Measurements from ENCODE around the gene PLPP1. TPM values are rescaled to one million over a fixed set of nuclear protein-coding genes. Genes with fewer than 3 reads are reported as not detected.

The PLPP1 gene
- total RNA-seq, 1 experiment from 2014 or later, result 20.2 TPM

DNA sequence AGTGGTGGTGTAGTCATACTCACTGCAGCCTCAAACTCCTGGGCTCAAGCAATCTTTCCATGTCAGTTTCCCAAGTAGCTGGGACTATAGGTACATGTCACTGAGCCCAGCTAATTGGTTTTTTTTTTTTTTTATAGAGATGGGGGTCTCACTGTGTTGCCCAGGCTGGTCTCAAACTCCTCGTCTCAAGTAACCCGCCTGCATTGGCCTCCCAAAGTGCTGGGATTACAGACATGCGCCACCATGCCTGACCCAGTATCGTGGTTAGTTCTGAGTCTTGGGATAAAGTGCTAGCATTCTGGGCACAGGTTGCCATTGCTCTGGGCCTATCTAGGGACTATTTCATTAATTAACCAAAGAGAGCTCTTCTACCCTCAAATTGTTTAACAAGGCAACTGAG lies 108.3 kb downstream of the PLPP1 start:
- Mint-ChIP-seq H3K36me3 (ENCODE audit: insufficient read depth, unreplicated experiment) (peaks cover 37% of the 10 kb centered on the region), H3K4me3 (ENCODE audit: low read depth, unreplicated experiment) (no peak overlapping the region), H3K9me3 (ENCODE audit: low read depth, unreplicated experiment) (no peaks in the 10 kb centered on the region), H3K4me1 (ENCODE audit: low read depth, unreplicated experiment) (no peaks in the 10 kb centered on the region), H3K27me3 (ENCODE audit: unreplicated experiment) (no peaks in the 10 kb centered on the region), H3K27ac (ENCODE audit: unreplicated experiment) (no peak overlapping the region)
- intact Hi-C loops (cut with micrococcal nuclease; ENCODE audit: unreplicated experiment), result no loop called here
- TF ChIP-seq, protein P1, sequence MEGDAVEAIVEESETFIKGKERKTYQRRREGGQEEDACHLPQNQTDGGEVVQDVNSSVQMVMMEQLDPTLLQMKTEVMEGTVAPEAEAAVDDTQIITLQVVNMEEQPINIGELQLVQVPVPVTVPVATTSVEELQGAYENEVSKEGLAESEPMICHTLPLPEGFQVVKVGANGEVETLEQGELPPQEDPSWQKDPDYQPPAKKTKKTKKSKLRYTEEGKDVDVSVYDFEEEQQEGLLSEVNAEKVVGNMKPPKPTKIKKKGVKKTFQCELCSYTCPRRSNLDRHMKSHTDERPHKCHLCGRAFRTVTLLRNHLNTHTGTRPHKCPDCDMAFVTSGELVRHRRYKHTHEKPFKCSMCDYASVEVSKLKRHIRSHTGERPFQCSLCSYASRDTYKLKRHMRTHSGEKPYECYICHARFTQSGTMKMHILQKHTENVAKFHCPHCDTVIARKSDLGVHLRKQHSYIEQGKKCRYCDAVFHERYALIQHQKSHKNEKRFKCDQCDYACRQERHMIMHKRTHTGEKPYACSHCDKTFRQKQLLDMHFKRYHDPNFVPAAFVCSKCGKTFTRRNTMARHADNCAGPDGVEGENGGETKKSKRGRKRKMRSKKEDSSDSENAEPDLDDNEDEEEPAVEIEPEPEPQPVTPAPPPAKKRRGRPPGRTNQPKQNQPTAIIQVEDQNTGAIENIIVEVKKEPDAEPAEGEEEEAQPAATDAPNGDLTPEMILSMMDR (IDR thresholded peaks at IDR 0.05; ENCODE audit: unreplicated experiment), result no peak
- no peak for DNase-seq
- BruUV-seq (replicated peaks), result no TSS peak
- CTCF ChIA-PET, result interaction anchor here (0.6 kb wide), 1 partner anchor 34 kb away, joined by 4 read pairs; no protein-coding TSS in a partner anchor

DNA sequence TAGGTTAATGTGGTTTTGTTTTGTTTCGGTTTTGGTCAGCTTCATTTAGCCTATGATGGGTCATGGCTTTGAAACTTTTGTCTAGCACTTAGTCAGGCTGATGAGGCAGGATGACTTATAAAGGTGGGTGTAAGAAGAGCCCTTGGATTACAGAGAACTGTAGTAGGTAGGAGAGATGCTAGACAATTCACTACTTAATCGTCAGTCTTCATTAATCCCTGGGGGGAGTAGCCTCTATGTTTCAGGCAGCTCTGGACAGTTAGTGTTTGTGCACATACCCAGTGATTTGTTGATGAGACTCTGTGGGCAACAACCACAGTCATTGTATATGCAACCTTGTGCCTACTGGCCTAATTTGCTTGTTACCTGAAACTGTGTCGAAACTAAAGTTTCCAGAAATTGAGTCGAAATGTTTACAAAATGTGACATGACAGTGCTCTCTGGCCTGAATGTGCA lies 113.7 kb downstream of the PLPP1 start:
- Mint-ChIP-seq H3K36me3 (ENCODE audit: insufficient read depth, unreplicated experiment) (peaks cover 29% of the 10 kb centered on the region), H3K27ac (ENCODE audit: unreplicated experiment) (no peak overlapping the region)

DNA sequence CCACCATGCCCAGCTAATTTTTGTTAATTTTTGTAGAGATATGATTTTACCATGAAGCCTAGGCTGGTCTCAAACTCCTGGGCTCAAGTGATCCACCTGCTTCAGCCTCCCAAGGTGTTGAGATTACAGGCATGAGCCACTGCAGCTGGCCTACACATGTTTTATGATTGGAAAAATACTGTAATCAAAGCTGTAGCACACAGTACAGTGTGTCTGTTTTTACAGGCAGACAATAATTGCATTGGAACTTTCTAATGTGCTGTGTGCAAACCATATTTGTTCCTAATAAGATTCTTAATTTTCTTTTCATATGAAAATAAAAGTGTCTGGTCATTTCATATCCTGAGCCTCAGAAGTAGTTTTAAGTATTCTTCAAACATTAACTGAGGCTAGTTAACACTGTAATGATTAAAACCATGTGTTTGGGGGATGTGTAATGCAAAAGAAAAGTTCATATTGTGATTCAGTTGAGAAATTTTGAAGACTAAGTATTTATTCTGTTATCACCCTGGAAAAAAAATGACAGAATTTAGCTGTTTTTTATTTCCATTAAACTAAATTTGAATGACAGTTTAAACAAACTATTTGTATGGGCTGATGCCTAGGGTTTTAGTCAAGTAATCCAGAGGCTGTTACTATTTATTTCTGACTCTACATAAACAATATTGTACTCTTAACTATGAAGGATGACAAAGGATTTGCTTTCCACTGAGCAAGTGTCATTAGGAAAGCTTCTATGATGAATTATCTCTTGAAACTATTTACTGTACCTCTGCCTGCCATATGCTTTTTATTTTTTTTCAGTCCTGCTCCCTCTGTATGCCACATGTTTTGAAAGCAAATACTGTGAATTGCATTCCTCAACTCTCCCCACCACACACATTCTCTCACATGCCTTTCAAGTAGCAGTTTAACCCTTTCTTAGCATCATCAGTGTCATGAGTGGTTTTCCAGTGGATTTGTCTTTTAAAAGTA lies 115.5 kb downstream of the PLPP1 start:
- H3K9me3 Mint-ChIP-seq (ENCODE audit: low read depth, unreplicated experiment), result no peaks in the 10 kb centered on the region
- intact Hi-C loops (cut with micrococcal nuclease; ENCODE audit: unreplicated experiment), result no loop called here

More for the DNA sequence above, 113.7 kb downstream of the PLPP1 start:
- CTCF ChIA-PET, result no interaction called here
- H3K4me1 Mint-ChIP-seq (ENCODE audit: low read depth, unreplicated experiment), result peaks cover 4% of the 10 kb centered on the region
- intact Hi-C loops (cut with micrococcal nuclease; ENCODE audit: unreplicated experiment), result no loop called here
- BruUV-seq (replicated peaks), result no TSS peak
- no peak overlapping the region for H3K4me3 Mint-ChIP-seq (ENCODE audit: low read depth, unreplicated experiment)
- TF ChIP-seq, protein P1 (IDR thresholded peaks at IDR 0.05; ENCODE audit: unreplicated experiment), result no peak
- H3K27me3 Mint-ChIP-seq (ENCODE audit: unreplicated experiment), result no peaks in the 10 kb centered on the region
- H3K9me3 Mint-ChIP-seq (ENCODE audit: low read depth, unreplicated experiment), result no peaks in the 10 kb centered on the region
- no peak for DNase-seq

DNA sequence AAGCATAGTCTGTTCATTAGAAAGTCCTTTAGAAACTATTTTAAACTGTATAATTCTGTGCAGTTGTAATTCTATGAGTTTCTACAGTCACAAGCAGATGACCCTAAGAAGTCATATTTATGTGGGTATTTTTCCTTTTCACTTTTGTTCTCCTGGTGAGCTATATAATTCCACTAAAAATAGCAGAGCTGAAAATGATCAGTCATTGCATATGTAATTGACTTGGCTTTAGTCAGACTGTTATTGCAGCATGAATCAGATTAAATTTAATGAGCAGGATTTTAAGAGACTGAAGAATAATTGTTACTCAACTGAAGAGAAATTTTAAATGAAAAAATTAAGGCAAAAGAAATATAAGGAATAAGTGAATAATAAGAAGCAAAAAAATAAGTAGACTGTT lies 118.5 kb downstream of the PLPP1 start:
- DNase-seq, result no peak
- no TSS peak for BruUV-seq (replicated peaks)
- Mint-ChIP-seq H3K9me3 (ENCODE audit: low read depth, unreplicated experiment) (no peaks in the 10 kb centered on the region), H3K27ac (ENCODE audit: unreplicated experiment) (no peak overlapping the region), H3K4me1 (ENCODE audit: low read depth, unreplicated experiment) (peaks cover 30% of the 10 kb centered on the region), H3K36me3 (ENCODE audit: insufficient read depth, unreplicated experiment) (peaks cover 5% of the 10 kb centered on the region), H3K4me3 (ENCODE audit: low read depth, unreplicated experiment) (no peak overlapping the region), H3K27me3 (ENCODE audit: unreplicated experiment) (no peaks in the 10 kb centered on the region)
- intact Hi-C loops (cut with micrococcal nuclease; ENCODE audit: unreplicated experiment), result no loop called here
- CTCF ChIA-PET, result no interaction called here
- TF ChIP-seq, protein P1 (IDR thresholded peaks at IDR 0.05; ENCODE audit: unreplicated experiment), result no peak

More for the DNA sequence above, 115.5 kb downstream of the PLPP1 start:
- no peaks in the 10 kb centered on the region for H3K27me3 Mint-ChIP-seq (ENCODE audit: unreplicated experiment)
- BruUV-seq (replicated peaks), result no TSS peak
- CTCF ChIA-PET, result no interaction called here
- TF ChIP-seq, protein P1 (IDR thresholded peaks at IDR 0.05; ENCODE audit: unreplicated experiment), result no peak
- peaks cover 23% of the 10 kb centered on the region for H3K4me1 Mint-ChIP-seq (ENCODE audit: low read depth, unreplicated experiment)
- no peak overlapping the region for H3K4me3 Mint-ChIP-seq (ENCODE audit: low read depth, unreplicated experiment)
- no peak for DNase-seq
- no peak overlapping the region for H3K27ac Mint-ChIP-seq (ENCODE audit: unreplicated experiment)
- H3K36me3 Mint-ChIP-seq (ENCODE audit: insufficient read depth, unreplicated experiment), result peaks cover 20% of the 10 kb centered on the region
